ENCODE data around the gene TTYH3.

Gene TTYH3

DNA sequence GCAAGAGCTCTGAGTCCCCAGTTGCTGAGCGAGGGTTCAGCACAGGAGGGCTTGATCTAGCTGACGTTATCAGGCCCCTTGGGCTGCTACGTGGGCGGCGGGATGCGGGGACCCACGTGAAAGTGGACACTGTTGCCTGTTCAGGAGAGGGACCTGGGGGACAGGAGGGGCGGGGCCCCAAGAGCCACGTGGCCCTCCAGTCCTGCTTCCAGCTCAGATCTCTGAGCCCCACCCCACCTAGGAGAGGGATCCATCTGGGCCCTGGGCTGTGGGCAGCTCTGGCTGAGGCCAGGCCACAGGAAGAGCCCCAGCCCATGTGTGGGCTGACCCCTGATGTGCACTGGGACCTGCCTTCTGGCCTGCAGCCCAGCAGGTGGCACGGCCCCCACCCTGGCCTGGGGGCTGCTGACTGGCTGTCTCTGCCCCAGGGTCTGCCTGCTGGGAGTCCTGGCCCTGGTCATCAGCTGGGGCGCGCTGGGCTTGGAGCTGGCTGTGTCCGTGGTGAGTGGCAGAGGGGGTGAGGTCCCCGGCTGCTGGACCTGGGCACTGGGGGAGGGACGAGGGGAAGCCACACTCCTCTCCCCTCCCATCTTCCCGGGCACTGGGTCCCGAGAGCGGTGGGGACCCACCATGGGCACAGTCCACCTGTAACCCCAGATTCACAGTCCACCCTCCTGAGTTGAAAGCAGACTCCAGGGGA, 17.5 kb downstream of the TTYH3 start:
- no peak for DNase-seq (ENCODE audit: low spot score)

DNA sequence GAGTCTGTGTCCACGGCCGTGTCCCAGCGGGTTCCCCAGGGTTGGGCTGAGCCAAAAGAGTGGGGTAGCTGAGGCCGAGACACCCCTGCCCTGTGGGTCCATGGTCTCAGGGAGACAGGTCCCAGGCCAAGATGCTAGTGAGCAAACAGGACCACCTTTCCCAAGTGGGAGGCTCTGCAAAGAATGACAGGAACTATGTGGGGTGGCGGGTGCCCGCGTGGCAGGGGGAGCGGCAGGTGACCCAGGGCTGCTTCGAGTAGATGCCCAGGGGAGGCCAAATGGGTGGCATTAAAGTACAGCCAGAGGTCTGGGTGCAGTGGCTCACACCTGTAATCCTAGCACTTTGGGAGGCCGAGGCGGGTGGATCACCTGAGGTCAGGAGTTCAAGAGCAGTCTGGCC, 18.2 kb downstream of the TTYH3 start:
- no peak for DNase-seq (ENCODE audit: low spot score)

DNA sequence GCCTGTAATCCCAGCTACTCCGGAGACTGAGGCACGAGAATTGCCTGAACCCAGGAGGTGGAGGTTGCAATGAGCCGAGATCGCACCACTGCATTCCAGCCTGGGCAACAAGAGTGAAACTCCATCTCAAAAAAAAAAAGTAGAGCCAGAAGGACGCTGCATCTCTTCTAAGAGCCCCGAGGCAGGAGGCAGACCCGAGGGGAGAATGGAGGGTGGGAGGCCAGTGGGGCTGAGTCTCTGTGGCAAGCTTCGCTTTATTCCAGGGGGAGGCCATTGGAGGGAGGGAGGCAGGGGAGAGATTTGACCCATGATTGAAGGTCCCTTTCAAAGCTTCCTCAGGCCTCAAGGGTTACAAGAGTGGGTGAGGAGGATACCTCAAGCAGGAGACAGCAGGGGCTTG, 18.7 kb downstream of the TTYH3 start:
- no peak for DNase-seq (ENCODE audit: low spot score)

DNA sequence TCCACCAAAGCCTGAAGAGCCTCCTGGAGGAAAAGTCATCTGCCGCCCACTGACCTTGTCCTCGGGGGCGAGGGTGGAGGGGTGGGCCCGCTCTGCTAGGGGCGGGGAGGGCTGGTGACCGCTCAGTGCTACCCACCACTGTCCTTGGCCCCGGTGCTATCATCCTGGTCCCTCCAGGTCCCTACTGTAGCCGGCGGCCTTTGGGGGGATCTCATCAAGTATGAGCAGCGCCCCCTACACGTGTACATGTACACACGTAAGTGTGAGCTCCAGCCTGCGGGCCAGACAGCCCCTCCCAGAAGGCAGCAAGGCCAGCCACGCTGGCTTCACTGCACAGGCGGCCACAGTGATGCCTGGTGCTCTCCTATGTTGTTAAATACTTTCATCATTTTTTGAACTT, 19.6 kb downstream of the TTYH3 start:
- DNase-seq (ENCODE audit: low spot score), result no peak

DNA sequence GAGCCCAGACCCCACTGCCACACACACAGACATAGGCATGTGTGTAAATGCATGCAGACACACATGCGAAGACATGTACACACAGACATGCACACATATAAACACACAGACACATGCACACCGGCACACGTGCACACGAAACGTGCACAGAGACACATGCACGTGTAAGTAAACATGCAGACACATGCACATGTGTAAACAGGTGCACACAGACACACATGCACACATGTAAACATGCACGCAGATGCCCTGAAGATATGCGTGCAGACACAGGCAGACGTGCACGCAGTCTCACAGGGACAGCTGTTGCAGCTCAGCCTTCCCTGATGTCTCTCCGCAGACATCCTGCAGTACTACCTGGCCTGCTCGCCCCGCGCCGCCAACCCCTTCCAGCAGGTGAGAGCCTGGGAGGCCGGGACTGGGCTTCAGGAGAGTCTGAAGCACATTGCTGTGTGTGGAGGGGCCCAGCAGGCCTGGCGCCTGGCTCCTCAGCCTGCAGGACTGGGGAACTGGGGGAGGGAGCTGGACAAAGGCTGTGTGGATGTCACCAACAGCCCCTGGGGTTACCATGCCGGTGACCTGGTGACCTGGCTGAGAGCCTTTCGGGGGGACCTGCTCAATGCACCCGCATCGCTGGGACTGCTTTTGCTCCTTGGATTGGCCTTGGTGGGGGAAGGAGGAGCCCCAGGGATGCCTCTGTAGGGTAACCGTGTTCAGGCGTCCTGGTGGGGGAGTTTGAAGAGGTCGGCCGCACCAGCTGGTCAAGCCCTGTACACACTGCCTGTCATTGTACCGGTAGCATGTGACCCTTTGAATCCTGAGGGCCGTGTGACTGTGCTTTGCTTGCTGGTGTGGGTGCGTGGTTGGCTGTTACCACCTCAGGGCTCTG, 20.3 kb downstream of the TTYH3 start:
- DNase-seq (ENCODE audit: low spot score), result no peak

DNA sequence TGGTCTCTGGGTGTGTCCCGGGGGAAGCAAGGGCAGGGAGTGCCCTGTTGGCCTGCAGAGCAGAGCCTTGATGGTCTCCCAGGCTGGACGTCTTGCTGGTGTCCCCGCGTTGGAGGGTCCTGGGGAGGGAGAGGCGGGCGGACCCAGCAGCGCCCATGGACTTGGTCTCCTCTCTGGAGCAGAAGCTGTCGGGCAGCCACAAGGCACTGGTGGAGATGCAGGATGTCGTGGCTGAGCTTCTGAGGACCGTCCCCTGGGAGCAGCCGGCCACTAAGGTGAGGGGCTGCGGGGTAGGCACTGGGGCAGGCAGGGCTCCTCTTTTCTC, 20.9 kb downstream of the TTYH3 start:
- no peak for DNase-seq (ENCODE audit: low spot score)

DNA sequence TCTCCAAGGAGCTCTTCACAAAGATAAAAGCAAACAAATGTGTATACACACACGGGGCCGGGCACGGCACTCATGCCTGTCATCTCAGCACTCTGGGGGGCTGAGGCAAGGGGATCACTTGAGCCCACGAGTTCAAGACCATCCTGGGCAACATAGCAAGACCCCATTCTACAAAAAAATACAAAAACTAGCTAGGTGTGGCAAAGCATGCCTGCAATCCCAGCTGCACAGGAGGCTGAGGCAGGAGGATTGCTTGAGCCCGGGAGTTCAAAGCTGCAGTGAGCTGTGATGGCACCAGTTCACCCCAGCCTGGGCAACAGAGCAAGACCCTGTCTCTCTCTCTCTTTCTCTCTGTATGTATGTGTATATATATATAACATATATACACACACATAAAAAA, 22.3 kb downstream of the TTYH3 start:
- no peak for DNase-seq (ENCODE audit: low spot score)

DNA sequence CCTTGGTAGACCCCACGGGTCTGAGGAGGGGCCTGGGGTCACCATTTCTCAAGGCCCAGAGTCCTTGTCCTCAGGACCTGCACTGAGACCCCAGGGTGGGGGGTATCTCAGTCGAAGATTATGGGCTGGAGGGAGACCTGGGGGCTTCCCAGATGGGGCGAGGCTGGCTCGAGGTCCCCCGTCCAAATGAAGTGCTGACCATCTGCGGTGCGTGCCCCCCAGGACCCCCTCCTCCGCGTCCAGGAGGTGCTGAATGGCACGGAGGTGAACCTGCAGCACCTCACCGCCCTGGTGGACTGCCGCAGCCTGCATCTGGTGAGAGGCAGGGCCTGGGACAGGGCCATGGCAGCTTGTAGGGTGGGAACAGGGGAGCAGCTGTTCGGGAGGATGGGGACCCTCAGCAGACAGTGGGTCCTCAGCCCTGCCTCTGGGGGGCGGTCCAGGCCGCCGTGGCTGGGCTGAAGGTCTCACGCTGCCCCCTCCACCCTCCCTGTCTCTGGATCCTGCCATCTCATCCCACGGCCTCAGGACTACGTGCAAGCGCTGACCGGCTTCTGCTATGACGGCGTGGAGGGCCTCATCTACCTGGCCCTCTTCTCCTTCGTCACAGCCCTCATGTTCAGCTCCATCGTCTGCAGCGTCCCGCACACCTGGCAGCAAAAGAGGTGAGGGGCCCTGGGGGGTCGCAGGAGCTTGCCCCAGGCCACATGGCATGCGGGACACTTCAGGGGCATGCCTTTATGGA, 24.3 kb downstream of the TTYH3 start:
- no peak for DNase-seq (ENCODE audit: low spot score)

DNA sequence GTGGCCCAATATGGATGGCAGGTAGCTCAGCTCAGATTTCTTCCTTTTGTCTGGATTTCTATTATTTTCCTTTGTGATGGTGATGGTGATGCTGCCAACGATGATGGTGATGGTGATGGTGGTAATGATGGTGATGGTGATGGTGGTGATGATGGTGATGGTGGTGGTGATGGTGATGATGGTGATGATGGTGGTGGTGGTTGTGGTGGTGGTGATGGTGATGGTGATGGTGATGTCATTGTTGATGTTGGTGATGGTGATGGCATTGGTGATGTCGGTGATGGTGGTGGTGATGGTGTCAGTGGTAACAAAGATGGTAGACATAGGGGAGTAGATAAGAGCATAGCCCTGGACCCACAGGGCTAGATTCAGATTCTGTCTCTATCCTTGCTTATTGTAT, 25.4 kb downstream of the TTYH3 start:
- no peak for DNase-seq (ENCODE audit: low spot score)

DNA sequence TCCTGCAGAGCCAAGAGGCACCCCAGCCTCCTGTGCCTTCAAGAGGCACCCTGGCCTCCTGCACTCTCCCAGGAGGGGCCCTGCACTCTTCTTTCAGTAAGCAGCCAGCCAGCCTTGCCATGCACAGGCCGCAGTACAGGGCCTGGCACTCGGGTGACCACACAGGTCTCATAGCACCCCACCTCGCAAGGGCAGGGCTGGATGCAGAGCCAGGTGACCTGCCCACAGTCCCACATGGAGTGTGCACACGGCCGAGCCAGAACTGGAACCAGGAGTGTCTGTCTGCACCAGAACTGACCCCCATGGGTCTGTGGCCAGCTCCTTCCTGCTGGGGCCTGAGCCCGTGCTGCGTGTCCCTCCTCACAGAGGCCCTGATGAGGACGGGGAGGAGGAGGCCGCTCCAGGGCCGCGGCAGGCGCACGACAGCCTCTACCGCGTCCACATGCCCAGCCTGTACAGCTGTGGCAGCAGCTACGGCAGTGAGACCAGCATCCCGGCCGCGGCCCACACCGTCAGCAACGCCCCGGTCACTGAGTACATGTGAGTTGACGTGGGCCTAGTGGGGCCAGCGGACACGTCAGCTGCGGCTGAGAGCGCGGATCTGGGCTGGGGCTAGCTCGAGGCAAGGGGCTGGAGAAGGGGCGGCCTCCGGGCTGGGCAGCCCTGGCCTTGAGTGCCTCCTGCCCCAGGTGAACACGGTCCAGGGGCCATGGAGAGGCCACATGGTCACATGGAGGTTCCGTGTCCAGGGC, 26.3 kb downstream of the TTYH3 start:
- DNase-seq (ENCODE audit: low spot score), result no peak

DNA sequence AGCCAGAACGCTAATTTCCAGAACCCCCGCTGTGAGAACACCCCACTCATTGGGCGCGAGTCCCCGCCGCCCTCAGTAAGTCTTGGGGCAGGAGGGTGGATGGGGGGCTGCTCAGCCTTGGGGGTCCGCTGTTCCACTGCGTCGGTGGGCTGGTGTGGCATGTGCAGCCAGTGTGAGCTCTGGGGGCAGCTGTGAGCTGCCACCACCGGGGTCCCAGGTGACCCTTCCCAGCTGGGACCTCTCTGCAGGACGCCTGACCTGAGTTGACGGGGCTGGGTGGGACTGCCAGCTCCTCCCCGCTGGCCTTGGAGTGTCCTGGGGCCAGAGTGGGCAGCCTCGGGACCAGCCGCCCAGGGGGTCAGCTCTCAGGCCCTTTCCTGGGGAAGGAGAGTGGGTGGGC, 27.2 kb downstream of the TTYH3 start:
- DNase-seq (ENCODE audit: low spot score), result no peak

DNA sequence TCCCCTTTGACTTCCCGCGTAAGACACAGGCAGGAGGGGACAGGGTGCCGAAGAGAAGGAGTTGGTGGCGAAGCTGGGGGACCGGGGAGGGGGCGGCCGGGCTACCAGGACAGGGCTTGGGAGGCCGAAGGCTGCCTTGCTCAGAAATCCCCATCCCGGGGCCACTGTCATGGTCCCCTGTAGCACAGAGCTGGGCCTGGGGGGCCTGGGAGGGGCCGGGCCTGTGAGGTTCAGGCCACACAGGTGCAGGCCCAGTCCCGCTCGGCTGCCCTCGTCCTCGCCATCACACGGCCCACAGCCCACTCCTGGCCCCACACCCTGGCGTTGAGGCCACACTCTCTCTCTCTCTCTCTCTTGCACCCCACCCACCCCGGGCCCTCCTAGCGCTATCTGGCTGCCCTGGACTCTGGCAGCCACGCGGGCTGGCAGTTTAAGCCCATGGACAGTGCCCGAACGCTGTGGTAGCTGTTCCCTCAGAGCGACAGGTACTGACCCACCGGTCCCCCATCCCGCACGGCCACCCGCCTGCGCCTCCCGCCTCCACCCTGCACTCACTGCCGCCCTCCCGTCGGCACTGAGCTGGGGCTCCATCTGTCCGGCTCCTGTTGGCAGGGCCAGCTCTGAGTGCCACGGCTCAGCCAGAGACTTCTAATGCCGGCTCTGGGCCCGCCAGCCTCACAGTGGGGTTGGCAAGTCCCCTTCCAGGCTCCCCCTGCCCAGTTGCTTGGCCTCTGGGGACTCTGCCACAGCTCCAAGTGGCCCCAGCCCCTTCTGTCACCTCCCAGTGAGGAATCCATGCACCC, 28.0 kb downstream of the TTYH3 start:
- DNase-seq (ENCODE audit: low spot score), result no peak

DNA sequence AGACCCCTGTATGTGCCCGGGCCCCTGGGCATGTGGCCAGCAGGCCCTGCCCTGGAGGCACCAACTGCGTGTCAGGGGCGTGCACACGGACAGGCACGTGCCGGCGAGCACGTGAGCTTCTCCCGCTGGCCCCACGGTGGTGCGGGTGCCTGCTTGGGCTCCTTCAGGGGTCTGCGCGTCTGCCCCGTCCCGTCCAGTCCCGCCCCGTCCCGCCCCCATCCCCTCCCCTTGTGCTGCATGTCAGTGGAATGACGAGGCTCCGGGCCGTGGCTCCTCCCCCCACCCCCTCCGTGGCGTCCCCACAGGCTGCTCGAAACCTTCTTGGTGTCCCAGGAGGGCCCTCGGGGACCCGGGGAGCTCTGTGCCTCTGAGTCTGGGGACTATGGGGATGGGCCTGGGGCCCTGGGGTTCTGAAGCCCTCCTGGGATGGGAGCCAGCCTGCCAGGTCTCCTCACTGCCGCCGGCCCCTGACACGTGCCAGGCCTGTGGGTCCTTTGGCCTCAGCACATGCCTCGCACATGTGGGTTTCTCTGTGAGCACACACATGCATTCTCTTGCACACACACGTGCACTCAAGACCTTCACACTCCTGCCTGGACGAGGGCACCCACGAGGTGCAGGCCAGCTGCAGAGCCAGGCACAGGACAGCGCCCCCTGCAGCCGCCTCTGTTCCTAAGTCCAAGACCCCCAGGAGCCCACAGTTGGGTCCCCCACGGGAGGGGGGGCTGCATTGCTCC, 28.7 kb downstream of the TTYH3 start:
- DNase-seq (ENCODE audit: low spot score), result no peak

DNA sequence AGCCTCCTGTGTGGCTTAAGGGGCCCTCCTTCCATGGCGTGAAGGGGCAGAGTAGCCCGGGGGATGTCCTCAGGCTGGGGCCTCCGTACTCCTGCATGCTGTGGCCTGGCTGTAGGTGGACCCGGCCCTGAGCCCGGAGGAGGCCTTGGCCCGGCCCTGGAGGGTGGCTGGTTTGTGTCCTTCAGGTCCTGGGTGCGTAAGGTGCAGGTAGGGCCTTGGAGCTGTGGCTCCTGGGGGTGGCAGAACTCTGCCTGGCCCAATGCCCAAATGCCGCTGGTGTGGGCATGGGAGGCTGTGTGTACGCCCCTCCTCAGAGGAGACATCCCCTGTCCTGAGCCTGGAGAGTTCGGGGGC, 29.3 kb downstream of the TTYH3 start:
- no peak for DNase-seq (ENCODE audit: low spot score)

DNA sequence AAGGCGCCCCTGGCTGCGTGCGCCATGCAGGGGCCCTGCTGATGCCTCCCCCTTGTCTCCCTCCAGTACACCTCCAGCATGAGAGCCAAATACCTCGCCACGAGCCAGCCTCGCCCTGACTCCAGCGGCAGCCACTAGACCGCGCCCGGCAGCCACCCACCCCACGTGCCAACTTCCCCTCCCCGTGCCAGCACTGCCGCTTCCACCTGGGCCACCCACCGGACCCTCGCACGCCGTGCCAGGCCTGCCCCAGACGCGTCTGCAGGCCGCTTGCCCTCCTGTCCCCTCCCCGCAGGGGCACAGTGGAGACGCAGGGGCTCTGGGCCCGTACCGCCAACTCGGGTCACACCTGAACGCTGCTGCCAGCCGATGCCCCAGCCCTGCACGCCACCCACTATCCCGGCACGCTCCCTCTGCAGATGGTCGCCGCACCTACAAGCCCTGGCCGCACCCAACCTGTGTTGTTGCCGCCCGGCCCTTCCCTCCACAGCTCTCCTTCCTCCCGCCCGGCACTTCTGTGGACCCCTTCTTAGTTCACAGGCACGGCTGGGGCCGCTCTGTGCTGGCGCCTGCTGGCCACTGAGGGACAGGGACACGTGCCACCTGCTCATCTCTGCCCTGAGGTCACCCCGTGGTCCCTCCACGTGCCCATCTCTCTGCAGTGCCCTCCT, 30.0 kb downstream of the TTYH3 start:
- DNase-seq (ENCODE audit: low spot score), result no peak

DNA sequence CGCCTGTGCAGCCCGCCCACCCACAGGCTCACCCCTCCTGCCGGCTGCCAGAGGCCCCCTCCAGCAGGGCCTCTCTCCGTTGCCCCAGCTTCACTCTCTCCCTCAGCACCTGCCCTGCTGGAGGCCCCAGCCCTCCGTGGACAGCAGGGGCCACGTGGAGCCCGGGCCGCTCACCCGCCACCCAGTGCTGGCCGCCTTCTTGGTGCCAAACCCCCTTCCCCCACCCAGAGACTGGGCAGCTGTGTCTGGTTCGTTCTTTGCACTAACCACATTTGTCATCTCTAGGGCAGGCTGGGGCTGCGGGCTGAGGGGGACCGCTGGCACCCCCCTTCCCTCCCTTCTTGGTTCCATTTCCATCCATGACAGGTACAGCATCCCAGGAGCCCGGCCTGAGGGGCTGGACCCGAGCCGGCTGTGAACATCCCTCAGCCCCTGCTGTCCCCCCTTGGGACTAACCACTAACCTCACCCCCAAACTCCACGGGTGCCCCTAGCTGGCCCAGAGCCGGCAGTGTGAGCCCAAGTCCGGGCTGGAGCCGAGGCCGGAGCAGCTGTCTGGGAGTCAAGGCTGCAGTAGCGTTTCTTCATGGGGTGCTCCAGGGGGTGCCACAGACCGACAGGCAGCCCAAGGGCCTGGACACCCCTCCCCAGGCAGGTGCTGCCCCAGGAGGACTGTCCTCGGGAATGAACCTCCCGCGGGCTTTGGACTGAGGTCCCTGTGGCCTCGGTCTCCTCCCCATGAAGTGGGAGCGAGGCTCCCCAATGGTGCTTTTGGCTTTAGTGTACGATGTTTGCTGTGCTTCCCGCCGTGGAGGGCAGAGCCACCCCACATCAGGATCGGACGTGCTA, 30.7 kb downstream of the TTYH3 start:
- DNase-seq (ENCODE audit: low spot score), result no peak

DNA sequence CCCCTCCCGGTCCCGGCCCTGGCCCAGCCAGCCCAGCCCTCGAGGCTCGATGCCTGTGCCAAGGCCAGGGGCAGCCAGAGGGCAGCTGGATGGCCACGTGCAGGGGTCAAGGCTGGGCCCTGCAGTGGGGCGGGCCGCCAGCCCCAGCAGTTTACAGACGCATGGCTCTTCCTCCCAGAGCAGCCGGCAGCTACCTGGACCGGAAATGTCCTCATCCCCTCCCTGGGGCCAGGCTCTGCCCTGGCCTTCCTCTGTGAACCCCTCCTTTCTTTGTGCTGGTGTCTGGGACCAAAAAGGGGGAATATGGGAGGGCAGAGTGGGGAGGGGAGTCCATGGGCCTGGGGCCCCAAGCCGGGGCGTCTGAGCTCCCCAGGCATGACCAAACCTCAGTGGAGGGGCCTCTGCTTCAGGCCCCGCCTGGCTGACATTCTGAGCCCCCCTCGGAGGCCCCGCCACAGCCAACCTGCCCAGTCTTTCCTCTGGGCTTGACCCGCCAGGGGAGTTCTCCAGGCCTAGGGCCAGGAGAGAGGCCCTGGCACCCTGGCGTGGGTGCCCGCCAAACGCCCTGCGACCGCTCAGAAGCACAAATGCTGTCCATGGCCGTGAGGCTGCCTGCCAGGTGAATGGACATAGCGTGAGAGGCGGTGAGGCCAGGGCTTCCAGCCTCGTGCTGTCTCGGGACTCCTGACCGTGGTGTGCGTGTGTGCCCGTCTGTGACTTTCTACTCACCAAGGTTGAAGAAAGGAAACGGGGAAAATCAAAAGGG, 31.5 kb downstream of the TTYH3 start:
- DNase-seq (ENCODE audit: low spot score), result no peak

DNA sequence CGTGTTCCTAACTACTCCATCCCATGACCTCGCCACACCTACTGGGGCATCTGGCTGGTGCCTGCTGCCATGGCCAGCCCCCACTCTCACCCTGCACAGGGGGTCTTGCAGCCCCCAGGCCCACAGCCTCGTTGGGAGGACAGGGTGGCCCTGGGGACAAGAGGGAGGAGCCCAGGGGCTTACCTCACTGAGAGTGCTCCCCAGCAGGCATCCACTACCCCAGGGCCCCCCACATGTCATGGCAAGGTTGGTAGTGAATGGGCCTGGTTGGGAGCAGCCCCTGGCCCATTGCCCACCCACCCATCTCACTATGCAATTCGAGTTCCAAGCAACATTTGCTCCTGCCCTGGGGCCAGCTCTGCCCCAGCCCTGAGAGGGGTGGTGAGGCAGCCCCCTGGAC, 32.2 kb downstream of the TTYH3 start:
- DNase-seq (ENCODE audit: low spot score), result no peak

DNA sequence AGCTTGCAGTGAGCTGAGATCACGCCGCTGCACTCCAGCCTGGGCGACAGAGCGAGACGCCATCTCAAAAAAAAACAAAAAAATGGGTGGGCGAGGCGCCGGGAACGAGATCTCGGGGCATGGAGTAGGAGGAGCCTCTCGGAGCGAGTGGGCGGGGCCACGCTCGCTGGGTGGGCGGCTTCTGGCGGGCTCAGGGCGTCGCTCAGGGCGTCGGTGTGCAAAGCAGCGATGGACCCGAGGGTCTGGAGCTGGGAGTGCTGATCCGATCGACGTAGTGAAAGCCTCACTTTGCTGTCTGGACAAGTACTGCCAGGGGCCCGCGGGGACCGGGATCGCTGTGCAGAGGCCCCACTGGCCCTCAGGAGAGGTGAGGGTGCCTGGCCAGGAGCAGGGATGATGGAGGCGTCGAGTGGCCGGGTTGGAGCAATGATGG, 33.6 kb downstream of the TTYH3 start:
- no peak for DNase-seq (ENCODE audit: low spot score)
